PFSK-1 (cell line): ENCODE data around the gene TYROBP.

Experiments
- POLR2AphosphoS5 ChIP-seq: IDR thresholded peaks from 2 replicates; pipeline ENCODE4 v1.6.1; 2012; ENCODE audit warnings: low read depth, mild to moderate bottlenecking, control low read depth, low read length, moderate library complexity
- SIN3A ChIP-seq: IDR thresholded peaks from 2 replicates; pipeline ENCODE4 v1.6.1; 2012; ENCODE audit warnings: mild to moderate bottlenecking, low read length, moderate library complexity, borderline replicate concordance; ENCODE audit not compliant: insufficient read depth
- TAF1 ChIP-seq: IDR thresholded peaks from 2 replicates; pipeline ENCODE4 v1.6.1; 2012; ENCODE audit warnings: low read length, control low read depth, borderline replicate concordance; ENCODE audit not compliant: insufficient read depth

DNA sequence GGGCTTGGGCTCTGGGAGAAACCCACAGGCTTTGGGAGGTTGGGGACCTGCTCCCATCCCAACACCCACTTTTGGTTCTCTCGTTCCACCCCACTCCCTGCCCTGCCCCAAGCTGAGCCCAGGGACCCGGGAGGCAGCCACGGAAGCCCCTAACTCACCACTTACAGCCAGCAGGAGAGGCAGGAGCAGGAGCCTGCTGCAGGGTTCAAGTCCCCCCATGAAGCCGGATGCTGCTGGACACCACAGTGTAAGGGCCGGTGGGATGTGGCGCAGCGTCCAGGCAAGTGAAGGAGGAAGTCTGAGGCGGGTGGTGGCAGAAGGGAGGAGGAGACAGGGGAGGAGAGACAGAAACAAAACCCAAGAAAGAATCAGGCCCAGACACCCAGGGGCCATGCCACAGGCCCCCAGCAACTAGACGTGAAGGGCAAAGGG lies at the start of gene TYROBP:
- TF ChIP-seq SIN3A, result no peak
- TF ChIP-seq POLR2AphosphoS5, result no peak
- no peak for TF ChIP-seq TAF1
